Activated CD4-positive, alpha-beta T cell treated with anti-CD3 and anti-CD28 coated beads, Interleukin-2, amount 10 ng/mL, durations not matched to agents 7 days and 5 days (primary cell): ENCODE measurements around the gene ENTREP1. TPM values are rescaled to one million over a fixed set of nuclear protein-coding genes. Genes with fewer than 3 reads are reported as not detected.

Source experiments
- CTCF ChIA-PET: fragments of 350-600 bp; sonication (Branson Sonifier 250); formaldehyde crosslinking; loops from one replicate; lab custom pipeline; 2021; ENCODE audit warnings: antibody characterized with exemption; lab: Charles Lee
- POLR2A ChIA-PET: fragments of 350-600 bp; sonication (Branson Sonifier 250); formaldehyde crosslinking; loops from one replicate; lab custom pipeline; 2021; ENCODE audit warnings: antibody characterized with exemption; lab: Charles Lee
- DNase-seq: peaks from one replicate; pipeline ENCODE4 v3.0.0-alpha.2; 2020
- H3K27ac Mint-ChIP-seq: one replicate; pipeline ENCODE4 v1.8.0; 2021; ENCODE audit warnings: mild to moderate bottlenecking, moderate library complexity, mixed read lengths
- H3K27me3 Mint-ChIP-seq: one replicate; pipeline ENCODE4 v1.8.0; 2021; ENCODE audit warnings: mixed read lengths
- H3K36me3 Mint-ChIP-seq: one replicate; pipeline ENCODE4 v1.8.0; 2021; ENCODE audit warnings: low read depth, mixed read lengths
- H3K4me1 Mint-ChIP-seq: one replicate; pipeline ENCODE4 v1.8.0; 2021; ENCODE audit warnings: mixed read lengths
- H3K4me3 Mint-ChIP-seq: one replicate; pipeline ENCODE4 v1.8.0; 2021; ENCODE audit warnings: mild to moderate bottlenecking, moderate library complexity, mixed read lengths
- H3K9me3 Mint-ChIP-seq: one replicate; pipeline ENCODE4 v1.8.0; 2021; ENCODE audit warnings: mixed read lengths
- total RNA-seq, 2 experiments: library from RNA; stranded (reverse); gene quantifications; one replicate each; pipeline ENCODE4 v1.2.3, GENCODE V29; 2021

Gene ENTREP1
- total RNA-seq, 2 experiments from 2014 or later, result not detected

DNA sequence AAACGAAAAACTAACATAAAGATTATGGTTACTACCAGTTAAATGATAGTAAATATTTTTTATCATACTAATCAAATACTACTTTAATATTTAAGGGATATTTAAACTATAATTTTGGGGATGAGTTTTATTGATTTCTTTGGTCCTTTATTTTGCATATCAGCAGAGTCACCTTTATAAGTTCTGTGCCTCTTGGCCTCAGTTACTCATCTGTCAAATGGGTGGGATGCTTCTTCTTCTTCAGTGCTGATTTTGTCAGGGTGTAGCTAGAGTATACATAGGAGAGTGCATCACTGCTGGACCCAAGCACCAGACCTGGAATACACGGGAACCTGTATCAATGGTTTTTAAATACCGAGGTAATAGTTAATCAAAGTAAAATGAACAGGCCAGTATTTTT is 5.6 kb downstream of the ENTREP1 start:
- ChIA-PET CTCF (no interaction called here), POLR2A (no interaction called here)
- Mint-ChIP-seq H3K36me3 (no peaks in the 10 kb centered on the region), H3K9me3 (no peaks in the 10 kb centered on the region), H3K27ac (no peak overlapping the region), H3K4me1 (no peaks in the 10 kb centered on the region), H3K27me3 (peaks cover 50% of the 10 kb centered on the region), H3K4me3 (no peak overlapping the region)
- DNase-seq, result no peak

DNA sequence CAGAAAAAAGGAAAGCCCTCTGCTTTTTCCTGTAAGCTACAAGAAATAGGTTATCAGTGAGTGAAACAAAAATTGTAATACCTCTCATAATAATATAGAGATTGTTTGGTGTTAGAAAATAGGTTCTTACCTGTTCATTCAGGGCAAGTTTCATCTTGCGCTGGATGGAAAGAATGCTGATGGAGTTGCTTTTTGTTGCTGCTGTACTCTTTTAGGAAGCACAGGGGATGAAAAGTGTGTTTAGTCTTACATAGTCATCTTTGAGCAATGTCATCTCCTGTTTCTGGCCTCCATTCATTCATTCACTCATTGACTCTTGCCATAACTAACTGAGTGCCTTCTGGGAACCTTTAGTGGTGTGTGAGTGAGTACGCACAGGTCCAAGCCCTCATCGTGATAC is 6.4 kb downstream of the ENTREP1 start:
- no peaks in the 10 kb centered on the region for H3K36me3 Mint-ChIP-seq
- no peaks in the 10 kb centered on the region for H3K4me1 Mint-ChIP-seq
- DNase-seq, result no peak
- H3K27ac Mint-ChIP-seq, result no peak overlapping the region
- ChIA-PET POLR2A (no interaction called here), CTCF (interaction anchor here (0.6 kb wide), 1 partner anchor 262 kb away, joined by 3 read pairs; no protein-coding TSS in a partner anchor)
- no peaks in the 10 kb centered on the region for H3K9me3 Mint-ChIP-seq
- peaks cover 42% of the 10 kb centered on the region for H3K27me3 Mint-ChIP-seq
- H3K4me3 Mint-ChIP-seq, result no peak overlapping the region

DNA sequence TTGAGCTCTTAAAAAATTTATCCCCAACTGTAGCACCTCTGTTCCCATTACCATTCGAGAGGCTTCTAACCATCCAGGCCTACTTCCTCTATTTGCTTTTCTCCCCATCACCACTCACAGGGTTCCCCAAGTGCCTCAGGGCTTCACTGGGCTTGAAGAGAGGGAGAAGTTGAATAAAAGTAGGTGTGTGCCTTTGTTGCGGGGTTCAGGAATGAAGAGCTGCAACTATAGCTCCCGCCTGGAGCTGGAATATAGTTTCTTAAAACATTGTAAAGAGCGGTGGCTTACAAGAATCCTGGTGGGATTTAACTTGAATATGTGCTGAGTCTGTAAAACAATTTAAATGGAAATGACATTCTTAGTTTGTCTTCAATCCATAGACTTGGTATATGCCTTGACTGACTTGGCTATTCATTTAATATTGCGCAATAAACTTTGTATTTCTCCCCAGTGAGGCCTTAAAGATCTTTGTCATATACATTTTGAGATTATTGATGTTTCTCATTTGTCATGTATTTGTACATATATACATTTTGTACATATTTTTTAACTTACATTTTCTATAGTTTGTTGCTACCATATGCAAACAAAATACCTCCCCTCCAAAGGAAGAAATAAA is 7.2 kb downstream of the ENTREP1 start:
- Mint-ChIP-seq H3K4me3 (no peak overlapping the region), H3K27me3 (peaks cover 35% of the 10 kb centered on the region), H3K9me3 (no peaks in the 10 kb centered on the region), H3K4me1 (no peaks in the 10 kb centered on the region), H3K36me3 (no peaks in the 10 kb centered on the region), H3K27ac (no peak overlapping the region)
- DNase-seq, result no peak
- ChIA-PET CTCF (interaction anchor here (0.6 kb wide), 1 partner anchor 262 kb away, joined by 3 read pairs; no protein-coding TSS in a partner anchor), POLR2A (no interaction called here)

DNA sequence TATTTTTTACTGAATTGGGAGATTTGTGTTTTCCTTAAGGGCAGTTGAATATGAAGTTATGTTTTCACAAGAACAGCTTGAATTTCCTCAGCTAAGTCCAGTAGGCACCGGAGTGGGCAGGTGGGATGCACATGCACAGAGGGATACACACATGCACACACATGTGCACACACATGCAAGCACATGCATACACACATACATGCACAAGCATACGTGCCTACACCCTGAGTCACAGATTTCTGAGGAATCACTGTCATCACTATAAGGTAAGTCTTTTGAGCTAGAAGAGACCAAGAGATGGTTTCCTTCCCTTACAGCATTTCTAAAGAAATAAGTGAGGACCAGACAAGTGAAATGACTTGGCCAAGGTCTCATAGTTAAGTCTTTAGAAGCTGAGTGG is 8.7 kb downstream of the ENTREP1 start:
- no peaks in the 10 kb centered on the region for H3K9me3 Mint-ChIP-seq
- H3K4me3 Mint-ChIP-seq, result no peak overlapping the region
- POLR2A ChIA-PET, result no interaction called here
- no peak overlapping the region for H3K27ac Mint-ChIP-seq
- peaks cover 25% of the 10 kb centered on the region for H3K27me3 Mint-ChIP-seq
- no peaks in the 10 kb centered on the region for H3K4me1 Mint-ChIP-seq
- H3K36me3 Mint-ChIP-seq, result no peaks in the 10 kb centered on the region
- DNase-seq, result no peak
- CTCF ChIA-PET, result interaction anchor here (0.5 kb wide), 1 partner anchor 253 kb away, joined by 3 read pairs; no protein-coding TSS in a partner anchor

DNA sequence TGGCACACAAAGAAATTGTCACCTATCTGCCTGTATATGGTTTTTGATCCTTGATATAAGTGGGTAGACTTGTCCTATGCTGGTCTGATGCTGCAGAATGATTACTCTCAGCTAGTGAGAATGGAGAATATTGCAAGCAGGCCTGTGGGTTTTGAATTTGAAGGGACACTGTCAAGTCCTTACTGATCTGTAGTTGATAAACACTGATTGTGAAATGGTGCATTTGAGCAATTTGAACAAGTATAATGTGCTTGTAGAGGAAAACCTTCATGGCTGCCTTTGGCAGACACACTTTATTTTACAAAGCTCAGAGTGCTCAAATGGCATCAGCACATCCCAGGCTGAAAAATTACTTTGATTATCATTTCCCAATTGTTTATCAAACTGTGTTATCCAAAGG is 9.3 kb downstream of the ENTREP1 start:
- Mint-ChIP-seq H3K4me3 (no peak overlapping the region), H3K27me3 (peaks cover 22% of the 10 kb centered on the region), H3K27ac (no peak overlapping the region), H3K9me3 (no peaks in the 10 kb centered on the region), H3K36me3 (no peaks in the 10 kb centered on the region), H3K4me1 (no peaks in the 10 kb centered on the region)
- DNase-seq, result no peak
- CTCF ChIA-PET, result no interaction called here
- POLR2A ChIA-PET, result no interaction called here

DNA sequence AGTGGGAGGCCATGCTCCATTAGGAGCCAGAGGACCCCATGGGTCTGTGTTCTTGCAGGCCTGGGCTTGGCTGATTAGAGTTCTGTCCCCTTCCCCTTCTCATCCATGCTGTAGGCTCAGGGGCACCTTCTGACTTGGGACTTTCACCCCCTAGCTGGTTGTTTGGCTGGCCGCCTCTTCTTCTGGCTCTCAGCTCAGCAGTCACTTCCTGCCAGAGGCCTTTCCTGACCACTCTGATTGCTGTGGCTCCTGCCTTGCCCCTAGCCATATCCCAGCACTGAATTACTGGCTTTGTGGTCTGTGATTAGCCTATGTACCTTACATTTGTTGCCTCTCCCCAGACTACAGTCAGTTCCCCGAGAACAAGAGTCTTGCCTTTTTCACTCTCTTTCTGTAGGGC is 14.6 kb downstream of the ENTREP1 start:
- H3K4me1 Mint-ChIP-seq, result no peaks in the 10 kb centered on the region
- H3K27ac Mint-ChIP-seq, result no peak overlapping the region
- H3K27me3 Mint-ChIP-seq, result peaks cover 14% of the 10 kb centered on the region
- DNase-seq, result no peak
- POLR2A ChIA-PET, result no interaction called here
- no peaks in the 10 kb centered on the region for H3K36me3 Mint-ChIP-seq
- H3K9me3 Mint-ChIP-seq, result no peaks in the 10 kb centered on the region
- CTCF ChIA-PET, result no interaction called here
- H3K4me3 Mint-ChIP-seq, result no peak overlapping the region

DNA sequence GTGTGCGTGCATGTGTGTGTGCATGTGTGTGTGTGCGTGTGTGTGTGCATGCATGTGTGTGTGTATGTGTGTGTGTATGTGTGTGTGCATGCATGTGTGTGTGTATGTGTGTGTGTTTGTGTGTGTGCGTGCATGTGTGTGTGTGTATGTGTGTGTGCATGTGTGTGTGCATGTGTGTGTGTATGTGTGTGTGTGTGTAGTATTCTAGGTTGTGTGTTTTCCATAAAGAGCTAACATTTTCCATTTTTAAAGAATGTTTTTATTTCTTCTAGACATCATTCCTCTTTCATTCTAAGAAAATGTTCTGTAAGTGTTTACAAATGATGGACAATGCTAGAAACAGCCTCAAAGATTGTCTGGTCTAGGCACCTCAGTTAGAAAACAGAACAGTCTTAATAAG is 15.6 kb downstream of the ENTREP1 start:
- Mint-ChIP-seq H3K4me1 (no peaks in the 10 kb centered on the region), H3K27ac (no peak overlapping the region)
- CTCF ChIA-PET, result no interaction called here

DNA sequence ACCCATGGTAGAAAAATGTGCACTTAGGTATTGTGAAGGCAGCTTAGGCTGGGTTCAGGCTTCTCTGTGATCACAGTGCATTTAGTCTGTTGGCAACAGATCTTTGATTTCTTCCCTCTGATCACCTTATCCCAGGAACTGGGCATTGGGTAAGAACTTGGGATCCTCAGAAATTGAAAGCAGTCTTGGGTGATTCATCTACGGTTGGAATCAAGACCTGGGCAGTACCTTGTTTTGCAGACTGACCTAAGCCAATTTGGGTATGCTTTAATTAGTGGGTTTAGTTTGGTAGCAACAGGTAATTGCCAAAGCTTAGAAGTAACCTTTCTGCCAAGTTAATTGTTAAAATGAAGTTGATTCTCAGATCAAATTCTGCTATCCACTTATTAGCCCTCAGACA is 17.8 kb downstream of the ENTREP1 start:
- CTCF ChIA-PET, result no interaction called here
- no peak overlapping the region for H3K27ac Mint-ChIP-seq

More for the DNA sequence above, 15.6 kb downstream of the ENTREP1 start:
- Mint-ChIP-seq H3K27me3 (peaks cover 14% of the 10 kb centered on the region), H3K4me3 (no peak overlapping the region), H3K9me3 (no peaks in the 10 kb centered on the region), H3K36me3 (no peaks in the 10 kb centered on the region)
- DNase-seq, result no peak
- POLR2A ChIA-PET, result no interaction called here

DNA sequence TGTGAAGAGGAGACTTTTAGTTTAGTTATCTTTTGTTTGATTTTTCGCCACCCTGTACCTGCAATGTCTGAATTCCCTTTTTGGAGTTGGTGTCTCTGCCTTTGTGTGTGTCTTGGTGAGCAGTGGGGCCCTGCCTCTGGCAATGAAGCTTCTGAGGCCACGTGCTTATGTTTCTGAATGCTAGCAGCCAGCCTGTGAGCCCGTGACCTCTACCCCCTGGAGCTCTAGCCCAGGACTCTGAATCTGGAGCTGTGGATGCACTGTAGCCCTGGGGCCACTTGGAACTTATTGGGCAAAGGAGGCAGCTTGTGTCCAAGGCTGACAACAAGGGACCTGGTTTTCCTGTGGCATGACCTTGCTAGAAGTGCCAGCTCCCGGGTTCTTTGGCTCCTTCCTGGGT is 19.4 kb downstream of the ENTREP1 start:
- H3K4me1 Mint-ChIP-seq, result no peaks in the 10 kb centered on the region
- no peak overlapping the region for H3K4me3 Mint-ChIP-seq
- H3K36me3 Mint-ChIP-seq, result no peaks in the 10 kb centered on the region
- H3K27ac Mint-ChIP-seq, result no peak overlapping the region
- ChIA-PET CTCF (no interaction called here), POLR2A (no interaction called here)
- peaks cover 17% of the 10 kb centered on the region for H3K27me3 Mint-ChIP-seq
- DNase-seq, result no peak
- no peaks in the 10 kb centered on the region for H3K9me3 Mint-ChIP-seq

More for the DNA sequence above, 17.8 kb downstream of the ENTREP1 start:
- Mint-ChIP-seq H3K36me3 (no peaks in the 10 kb centered on the region), H3K4me3 (no peak overlapping the region), H3K4me1 (no peaks in the 10 kb centered on the region), H3K9me3 (no peaks in the 10 kb centered on the region), H3K27me3 (peaks cover 17% of the 10 kb centered on the region)
- no peak for DNase-seq
- POLR2A ChIA-PET, result no interaction called here

DNA sequence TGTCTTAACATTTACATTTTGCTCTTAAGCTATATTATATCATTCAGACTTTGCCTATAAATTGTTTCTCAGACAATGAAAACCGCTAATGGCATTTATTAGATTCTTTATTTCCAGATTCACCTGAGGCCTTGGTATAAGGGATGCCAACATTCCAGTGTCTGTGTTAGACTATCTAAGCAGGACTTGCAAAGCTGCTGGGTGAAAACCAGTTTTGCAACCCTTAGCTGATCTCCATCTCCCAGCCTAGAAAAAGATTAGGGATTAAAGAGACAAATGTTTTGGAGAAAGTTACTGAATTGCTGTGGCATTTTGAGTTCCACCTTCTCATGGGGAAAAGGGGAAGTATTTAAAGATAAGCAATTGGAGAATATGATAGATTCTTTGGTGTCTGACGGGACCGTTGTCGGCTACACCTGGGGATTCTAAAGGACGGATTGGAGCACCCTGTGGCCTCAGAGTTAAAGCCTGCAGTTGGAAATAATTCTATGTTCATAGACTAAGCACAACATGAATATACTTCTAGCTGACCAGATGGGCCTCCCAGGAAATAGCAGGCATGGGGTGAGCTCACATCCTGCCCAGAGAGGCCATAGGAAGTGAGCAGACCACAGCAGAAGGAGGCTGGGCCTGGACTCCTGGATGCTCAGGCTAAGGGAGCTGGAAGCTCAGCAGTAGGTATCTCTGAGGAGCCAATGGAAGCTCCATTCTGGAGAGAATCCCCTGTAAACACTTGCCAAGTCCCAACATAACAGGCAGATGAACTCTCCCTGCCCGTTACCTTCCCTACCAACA is 21.8 kb downstream of the ENTREP1 start:
- ChIA-PET POLR2A (no interaction called here), CTCF (no interaction called here)
- Mint-ChIP-seq H3K27ac (no peak overlapping the region), H3K4me3 (no peak overlapping the region), H3K27me3 (peaks cover 20% of the 10 kb centered on the region), H3K9me3 (no peaks in the 10 kb centered on the region), H3K36me3 (no peaks in the 10 kb centered on the region), H3K4me1 (no peaks in the 10 kb centered on the region)
- DNase-seq, result no peak

DNA sequence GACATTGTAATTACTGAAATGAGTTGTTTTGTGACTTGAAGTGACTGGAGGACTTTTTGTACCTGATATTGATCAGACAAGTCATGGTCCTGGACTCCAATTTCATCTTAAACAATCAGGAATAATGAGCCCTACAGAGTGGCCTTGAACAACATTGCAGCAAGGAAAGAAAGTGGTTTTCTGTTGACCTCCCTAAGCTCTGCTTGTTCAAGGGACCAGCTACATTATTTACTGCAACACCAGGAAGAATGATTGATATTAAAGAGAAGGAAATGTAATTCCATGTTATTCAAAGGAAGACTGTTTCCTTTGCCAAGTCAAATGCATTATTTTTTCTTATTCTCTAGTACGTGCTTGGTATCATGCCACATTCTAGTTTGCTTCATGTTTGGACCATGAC is 22.6 kb downstream of the ENTREP1 start:
- POLR2A ChIA-PET, result no interaction called here
- H3K9me3 Mint-ChIP-seq, result no peaks in the 10 kb centered on the region
- no peak for DNase-seq
- peaks cover 20% of the 10 kb centered on the region for H3K27me3 Mint-ChIP-seq
- no peaks in the 10 kb centered on the region for H3K36me3 Mint-ChIP-seq
- CTCF ChIA-PET, result no interaction called here
- H3K4me1 Mint-ChIP-seq, result no peaks in the 10 kb centered on the region
- H3K4me3 Mint-ChIP-seq, result no peak overlapping the region
- no peak overlapping the region for H3K27ac Mint-ChIP-seq

DNA sequence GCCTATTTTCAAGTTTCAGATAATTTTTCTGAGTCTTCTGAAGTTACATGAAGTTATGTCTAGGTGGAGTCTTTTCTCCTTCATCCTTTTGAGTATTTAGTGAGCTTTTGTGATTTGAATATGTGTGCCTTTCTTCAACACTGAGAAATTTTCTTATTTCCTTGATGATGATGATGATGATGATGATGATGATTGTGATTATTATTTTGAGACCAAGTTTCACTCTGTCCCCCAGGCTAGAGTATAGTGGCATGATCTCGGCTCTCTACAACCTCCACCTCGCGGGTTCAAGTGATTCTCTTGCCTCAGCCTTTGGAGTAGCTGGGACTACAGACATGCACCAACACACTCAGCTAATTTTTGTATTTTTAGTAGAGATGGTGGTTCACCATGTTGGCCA is 26.2 kb downstream of the ENTREP1 start:
- ChIA-PET POLR2A (no interaction called here), CTCF (no interaction called here)
- peaks cover 12% of the 10 kb centered on the region for H3K27me3 Mint-ChIP-seq
- no peaks in the 10 kb centered on the region for H3K4me1 Mint-ChIP-seq
- H3K9me3 Mint-ChIP-seq, result no peaks in the 10 kb centered on the region
- H3K36me3 Mint-ChIP-seq, result no peaks in the 10 kb centered on the region
- DNase-seq, result no peak
- H3K27ac Mint-ChIP-seq, result no peak overlapping the region
- H3K4me3 Mint-ChIP-seq, result no peak overlapping the region

DNA sequence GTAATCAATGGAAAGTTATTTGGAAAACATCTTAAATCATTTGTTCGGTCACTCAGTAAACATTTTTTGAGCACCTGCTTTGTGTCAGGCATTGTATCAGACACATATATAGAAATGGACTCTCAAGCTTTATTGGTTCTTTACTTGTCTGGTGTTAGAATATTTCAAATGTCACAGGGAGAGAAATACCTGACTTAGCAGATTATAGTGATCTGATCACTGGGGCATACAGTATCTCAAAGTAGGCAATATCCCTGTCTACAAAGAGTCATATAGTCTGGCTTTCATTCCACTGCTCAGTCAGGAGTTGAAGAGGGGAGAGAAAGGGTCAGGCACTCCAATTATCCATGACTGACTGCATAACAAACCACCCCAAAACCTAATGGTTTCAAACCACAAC is 30.2 kb downstream of the ENTREP1 start:
- Mint-ChIP-seq H3K4me3 (no peak overlapping the region), H3K27me3 (peaks cover 21% of the 10 kb centered on the region), H3K9me3 (no peaks in the 10 kb centered on the region), H3K27ac (no peak overlapping the region), H3K4me1 (no peaks in the 10 kb centered on the region), H3K36me3 (no peaks in the 10 kb centered on the region)
- POLR2A ChIA-PET, result no interaction called here
- CTCF ChIA-PET, result no interaction called here
- DNase-seq, result no peak
